ENCODE data around the gene SARDH.
"Not testable (repeated sequence)": the region's sequence is repeated elsewhere in the genome, so short reads cannot be mapped to it uniquely, and the experiment has no call there.

SARDH gene

DNA sequence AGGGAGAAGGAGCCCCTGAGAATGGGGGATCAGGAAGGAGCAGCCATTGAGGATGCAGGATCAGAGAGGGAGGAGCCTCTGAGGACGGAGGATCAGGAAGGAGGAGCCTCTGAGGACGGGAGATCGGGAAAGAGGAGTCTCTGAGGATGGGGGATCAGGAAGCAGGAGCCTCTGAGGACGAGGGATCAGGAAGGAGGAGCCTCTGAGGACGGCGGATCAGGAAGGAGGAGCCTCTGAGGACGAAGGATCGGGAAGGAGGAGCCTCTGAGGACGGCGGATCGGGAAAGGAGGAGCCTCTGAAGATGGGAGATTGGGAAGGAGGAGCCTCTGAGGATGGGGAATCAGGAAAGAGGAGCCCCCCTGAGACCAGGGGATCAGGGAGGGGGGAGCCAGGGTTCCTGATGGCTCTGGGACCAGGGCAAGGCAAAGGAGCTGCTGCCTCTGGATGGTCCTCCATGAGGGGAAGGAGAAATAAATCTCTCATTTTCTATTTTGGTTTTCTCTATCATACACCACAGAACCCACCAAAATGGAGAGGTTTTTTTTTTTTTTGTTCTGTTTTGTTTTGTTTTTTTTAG is 22.6 kb upstream of the SARDH start:
- no peak for DNase-seq (ENCODE audit: low read depth)

GRCh38 chr9:133759946-133760345 is 21.8 kb upstream of the SARDH start:
- DNase-seq (ENCODE audit: low read depth) = no peak

DNA sequence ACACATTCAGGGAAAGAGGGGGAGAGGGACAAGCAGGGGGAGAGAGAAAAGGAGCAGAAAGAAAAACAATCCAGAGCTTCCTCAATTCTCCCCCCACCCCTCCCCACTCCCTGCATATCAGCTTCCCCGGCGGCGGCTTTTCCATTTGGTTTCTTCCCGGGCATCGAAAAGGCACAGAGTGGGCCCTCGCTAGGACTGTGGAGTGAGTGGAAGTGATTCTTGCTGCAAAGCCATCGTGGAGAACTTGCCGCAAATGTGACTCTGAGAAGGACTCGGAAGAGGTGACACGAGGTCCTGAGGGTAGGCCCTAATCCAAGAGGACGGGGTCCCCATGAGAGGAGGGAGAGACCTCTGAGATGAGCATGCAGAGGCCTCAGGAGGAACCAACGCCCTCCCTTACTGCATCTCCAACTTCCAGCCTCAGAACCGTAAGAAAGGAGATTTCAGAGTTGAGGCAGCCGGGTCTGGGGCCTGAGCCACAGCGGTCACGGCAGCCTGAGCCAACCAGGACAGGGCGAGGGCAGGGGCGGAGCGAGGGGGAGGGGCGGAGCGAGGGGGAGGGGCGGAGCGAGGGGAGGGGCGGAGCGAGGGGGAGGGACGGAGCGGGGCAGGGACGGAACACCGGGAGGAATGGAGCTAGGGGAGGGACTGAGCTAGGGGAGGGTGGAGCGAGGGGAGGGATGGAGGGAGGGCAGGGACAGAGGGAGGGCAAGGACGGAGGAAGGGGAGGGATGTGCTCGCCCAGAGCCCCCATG is 21.2 kb upstream of the SARDH start:
- DNase-seq (ENCODE audit: low read depth) = no peak

DNA sequence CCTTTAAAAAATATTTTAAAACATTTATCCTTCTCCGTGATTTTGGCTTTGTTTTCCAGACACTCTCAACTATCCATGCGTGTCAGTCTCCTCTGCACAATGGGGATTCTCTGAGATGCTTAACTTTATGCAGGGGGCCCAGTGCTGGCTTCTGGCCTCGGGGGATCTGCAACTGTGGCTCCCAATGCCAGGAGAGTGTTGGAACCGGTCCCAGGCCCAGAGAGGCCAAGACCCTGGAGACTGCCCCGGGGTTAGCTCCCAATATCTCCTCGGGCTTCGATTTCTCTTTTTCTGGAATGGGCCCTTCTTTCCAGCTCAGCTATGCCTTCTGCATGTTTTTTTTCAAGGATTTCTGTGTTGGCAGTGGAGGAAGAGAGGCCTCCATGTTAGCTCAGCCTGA is 20.1 kb upstream of the SARDH start:
- no peak for DNase-seq (ENCODE audit: low read depth)

DNA sequence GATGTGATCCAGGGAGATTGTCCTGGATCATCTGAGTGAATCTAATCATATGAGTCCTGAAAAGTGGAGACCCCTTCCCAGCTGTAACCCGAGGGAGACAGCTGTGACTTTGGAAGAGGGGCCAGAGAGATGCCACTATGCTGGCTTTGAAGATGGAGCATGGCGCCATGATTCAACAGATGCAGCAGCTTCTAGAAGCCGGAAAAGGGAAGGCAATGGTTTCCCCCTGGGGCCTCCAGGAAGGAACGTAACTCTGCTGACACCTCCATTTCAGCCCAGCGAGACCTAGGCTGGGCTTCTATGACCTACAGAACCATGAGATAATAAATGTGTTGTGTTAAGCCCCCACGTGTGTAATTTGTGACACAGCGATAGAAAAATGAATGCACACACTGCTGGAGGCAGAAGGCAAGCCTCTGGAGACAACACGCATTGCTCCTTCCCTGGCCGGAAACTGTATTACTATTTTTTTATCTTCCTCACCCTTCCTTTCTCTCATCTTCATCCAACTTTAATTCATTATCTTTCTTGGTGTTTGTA is 16.6 kb upstream of the SARDH start:
- no peak for DNase-seq (ENCODE audit: low read depth)

DNA sequence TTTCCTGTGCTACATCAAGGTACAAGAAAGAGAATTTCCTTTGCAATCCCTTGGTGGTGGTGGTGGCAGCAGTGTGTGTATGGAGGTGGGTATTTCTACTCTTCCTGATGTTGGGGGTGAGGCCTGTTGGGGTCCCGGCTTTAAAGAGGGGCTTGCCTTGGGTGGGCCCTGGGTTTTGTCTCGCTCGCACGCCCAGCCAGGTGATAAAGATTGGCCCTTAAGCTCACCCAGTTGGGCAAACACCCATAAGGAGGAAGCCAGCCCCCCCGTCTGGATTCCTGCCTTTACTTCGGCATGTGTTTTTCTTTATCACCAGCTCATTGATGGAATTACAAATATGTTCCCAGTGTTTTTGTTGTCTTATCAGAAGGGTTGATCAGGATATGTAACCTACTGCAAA is 16.0 kb upstream of the SARDH start:
- DNase-seq (ENCODE audit: low read depth) = no peak

DNA sequence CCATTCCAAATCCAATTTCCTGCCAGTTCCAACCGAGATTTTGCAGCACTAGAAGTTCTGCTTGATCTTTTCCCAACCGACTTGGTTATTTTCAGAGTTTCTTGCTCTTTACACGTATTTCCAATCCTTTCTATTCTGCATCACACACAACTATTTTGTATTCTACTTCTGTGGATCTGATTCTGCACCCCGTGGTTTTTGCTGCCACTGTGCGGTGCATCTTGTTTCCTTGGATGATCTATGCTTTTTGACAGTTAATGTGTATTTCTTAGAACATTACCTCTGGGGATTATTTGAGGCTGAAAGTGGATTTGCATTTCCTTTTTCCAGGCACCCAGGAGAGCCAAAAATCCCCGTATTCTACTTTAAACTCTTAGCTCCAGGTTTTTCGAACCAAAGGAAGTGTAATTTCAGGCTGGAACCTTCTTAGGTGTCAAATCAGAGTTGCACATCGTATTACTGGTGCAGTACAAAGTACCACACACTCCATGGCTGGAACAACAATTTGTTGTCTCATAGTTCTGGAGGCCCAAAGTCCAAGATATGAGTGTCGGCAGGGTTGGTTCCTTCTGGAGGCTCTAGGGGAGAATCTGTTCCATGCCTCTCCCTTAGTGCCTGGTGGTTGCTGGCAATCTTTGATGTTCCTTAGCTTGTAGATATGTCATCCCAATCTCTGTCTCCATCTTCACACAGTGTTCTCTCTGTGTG is 14.7 kb upstream of the SARDH start:
- DNase-seq (ENCODE audit: low read depth) = no peak

DNA sequence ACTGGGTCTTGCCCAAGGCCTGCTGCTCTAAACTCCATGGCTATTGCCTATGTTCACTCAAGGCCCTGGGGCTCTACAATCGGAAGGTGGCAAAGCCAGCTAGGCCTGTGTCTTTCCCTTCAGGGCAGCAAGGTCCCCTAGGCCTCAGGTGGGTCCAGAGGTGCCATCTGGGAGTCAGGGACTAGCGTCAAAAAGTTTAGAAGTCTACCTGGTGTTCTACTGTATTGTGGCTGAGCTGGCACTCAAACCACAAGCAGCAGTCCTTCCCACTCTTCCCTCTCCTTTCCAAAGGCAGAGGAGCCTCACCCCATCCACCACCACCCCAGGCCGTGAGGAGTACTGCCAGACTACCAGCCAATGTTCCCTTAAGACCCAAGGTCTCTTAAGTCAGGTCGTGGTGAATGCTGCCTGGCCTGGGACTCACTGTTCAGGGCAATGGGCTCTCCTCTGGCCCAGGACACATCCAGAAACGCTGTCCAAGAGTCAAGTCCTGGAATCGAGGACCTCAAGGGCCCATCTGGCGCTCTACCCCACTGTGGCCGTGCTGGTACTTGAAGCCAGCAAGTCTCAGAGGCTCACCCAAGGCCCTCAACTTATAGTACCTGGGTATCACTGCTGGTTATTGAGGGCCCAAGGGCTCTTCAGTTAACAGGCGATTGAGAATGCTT is 13.0 kb upstream of the SARDH start:
- no peak for DNase-seq (ENCODE audit: low read depth)

DNA sequence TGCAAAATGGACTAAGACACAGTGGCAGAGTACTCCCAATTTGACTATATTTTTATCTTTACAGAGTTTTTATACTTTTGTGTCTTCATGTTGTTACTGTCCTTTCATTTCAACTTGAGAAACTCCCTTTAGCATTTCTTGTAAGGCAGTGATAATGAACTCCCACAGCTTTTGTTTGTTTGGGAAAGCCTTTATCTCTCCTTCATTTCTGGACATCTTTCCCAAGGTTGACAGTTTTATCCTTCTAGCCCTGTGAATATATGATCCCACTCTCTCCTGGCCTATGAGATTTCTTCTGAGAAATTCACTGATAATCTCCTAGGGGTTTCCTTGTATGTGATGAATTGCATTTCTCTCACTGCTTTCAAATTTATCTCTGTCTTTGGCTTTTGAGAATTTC is 9.2 kb upstream of the SARDH start:
- DNase-seq (ENCODE audit: low read depth) = no peak

GRCh38 chr9:133744528-133744927 is 6.4 kb upstream of the SARDH start:
- not testable (repeated sequence) for DNase-seq (ENCODE audit: low read depth)

- DNase-seq (ENCODE audit: low read depth) = peak; percentile 69
Observed at GRCh38 chr9:133742849-133743444, 4.8 kb upstream of the SARDH start.

DNA sequence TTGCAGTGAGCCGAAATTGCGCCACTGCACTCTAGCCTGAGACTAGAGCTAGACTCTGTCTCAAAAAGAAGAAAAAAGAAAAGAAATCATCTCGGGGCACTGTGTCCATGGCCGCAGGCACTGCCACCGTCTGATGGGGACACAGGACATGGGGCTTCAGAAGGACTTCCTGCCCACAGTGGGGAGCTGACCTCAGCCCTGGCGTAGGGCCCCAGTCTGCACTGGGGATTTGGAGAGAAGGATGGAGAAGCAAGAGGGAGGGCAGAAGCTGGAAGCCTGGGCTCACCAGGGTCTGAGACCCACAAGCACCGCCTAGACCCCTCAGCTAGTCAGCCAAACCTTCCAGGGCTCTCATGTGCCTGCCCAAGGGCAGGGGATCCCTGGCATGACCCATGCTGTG is 4.1 kb upstream of the SARDH start:
- no peak for DNase-seq (ENCODE audit: low read depth)

DNA sequence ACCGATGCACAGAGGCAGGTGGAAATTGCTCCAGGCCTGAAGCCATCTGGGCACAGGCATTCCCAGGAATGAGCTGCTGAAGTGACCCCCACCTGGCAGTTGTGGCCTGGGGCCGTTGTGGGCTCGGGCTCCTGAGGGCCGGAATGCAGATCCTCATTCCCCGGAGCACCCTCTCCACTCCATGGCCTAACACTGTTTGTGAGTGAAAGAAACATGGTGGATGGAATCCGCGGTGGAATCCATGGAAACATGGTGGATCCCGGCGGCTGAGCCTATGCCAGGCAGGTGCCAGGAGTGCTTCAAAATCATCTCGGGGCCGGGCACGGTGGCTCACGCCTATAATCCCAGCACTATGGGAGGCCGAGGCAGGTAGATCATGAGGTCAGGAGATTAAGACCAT is 3.6 kb upstream of the SARDH start:
- no peak for DNase-seq (ENCODE audit: low read depth)

GRCh38 chr9:133740911-133741310 is 2.8 kb upstream of the SARDH start:
- DNase-seq (ENCODE audit: low read depth) = no peak

DNA sequence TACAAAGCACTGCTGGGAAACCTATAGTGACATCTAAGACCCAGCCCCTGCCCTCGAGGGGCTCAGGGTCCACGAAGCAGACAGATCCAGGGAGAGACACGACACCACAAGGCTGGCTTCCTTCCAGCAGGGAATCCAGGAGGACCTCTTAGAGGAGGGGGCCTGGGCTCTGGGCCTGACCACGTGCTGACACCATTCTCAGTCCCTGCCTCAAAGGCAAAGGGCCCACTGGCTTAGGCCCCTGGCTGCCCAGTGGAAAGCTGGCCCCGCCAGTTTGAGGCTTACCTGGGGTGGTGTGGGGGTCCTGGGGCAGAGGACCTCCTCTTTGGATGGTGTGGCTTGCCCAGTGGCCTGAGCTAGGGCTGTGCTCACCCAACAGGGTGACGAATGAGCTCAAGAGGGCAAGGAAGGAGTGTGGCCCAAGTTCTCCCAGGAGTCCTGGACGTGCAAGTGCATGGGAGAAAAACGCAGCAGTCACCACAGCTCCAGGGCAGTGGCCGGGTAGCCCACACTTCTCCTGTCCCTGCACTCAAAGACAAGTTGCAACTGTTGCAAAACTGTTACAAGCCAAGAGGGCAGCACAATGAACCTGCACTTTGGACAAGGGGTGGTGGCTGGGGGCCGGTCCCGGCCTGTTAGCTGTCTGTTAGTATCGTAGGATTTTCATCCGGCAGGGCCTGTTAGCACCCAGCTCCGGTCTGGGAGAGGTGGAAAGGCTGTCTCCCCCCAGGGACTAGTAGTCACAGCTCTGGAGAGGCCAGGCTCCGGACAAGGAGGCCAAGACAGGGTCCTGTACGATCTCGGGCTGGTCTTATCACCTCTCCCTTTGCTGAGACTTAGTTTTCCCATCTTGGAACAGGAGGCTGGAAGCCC is 1.5 kb upstream of the SARDH start:
- no peak for DNase-seq (ENCODE audit: low read depth)

DNA sequence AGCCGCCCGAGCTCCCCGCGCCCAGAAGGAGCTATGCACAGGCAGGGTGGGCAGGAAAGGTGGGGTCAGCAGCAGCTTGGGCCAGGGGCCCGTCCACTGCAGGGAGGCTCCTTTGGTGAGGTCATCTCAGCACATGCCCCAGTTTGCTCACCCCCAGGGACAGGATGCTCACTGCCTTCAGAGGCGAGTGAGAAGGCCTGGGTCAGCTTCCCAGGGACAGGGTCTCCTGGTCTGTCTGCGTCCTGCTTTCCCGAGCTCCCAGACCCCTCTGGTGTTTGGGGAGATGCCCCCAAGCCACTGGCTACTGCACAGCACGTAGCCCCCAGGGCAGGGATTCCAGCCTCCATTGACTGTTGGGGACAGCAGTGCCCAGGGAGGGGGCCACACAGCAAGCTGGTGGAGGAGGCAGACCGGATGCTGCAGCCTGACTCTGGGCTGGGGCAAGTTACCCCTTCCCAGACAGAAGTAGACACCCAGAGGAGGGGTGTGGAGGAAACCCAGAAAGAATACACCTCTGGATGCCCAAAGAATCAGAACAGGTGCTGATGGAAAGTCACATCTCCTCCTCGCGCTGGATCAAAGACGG is 581 bp upstream of the SARDH start:
- DNase-seq (ENCODE audit: low read depth) = no peak

- no peak for DNase-seq (ENCODE audit: low read depth)
Observed at GRCh38 chr9:133737071-133737773, 930 bp downstream of the SARDH start.

DNA sequence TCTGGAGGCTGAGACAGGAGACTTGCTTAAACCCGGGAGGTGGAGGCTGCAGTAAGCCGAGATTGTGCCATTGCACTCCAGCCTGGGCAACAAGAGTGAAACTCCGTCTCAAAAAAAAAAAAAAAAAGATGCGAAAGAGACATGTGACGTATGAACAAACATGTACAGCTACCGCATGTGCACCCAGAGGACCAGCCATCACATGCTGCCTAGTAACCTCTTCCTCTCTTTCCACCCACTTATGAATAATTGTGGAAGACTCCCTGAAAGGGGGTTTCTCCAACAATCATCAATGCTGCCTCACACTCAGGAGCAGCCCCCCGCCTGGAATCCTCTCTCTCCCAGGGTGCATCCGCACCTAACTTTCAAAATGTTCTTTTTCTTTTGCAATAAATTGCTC is 2.2 kb downstream of the SARDH start:
- no peak for DNase-seq (ENCODE audit: low read depth)

DNA sequence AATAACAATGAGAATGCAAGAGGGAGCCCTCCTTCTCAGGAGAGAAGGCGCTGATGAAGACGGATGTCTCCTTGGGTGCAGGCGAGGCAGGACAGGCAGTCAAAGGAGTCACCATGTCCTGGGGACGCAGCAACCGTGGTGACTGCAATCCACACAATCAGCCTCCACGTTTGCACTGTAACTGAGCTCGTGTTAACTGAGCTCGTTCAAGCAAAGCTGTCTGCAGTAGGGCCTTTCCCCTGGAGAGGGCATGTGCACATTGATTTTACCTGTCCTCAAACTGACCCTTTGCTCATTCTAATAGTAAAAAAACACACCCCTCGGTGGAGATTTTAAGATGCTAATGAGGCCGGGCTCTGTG is 2.8 kb downstream of the SARDH start:
- no peak for DNase-seq (ENCODE audit: low read depth)
